Common myeloid progenitor, CD34-positive (primary cell): ENCODE measurements around the gene CACNA1E.

ENCODE experiments used
- CTCF ChIA-PET: fragments of 350-600 bp; sonication (Branson Sonifier 250); formaldehyde crosslinking; loops from one replicate; lab custom pipeline; 2021; ENCODE audit warnings: antibody characterized with exemption; lab: Charles Lee
- POLR2A ChIA-PET: fragments of 350-600 bp; sonication (Branson Sonifier 250); formaldehyde crosslinking; loops from one replicate; lab custom pipeline; 2021; ENCODE audit warnings: antibody characterized with exemption; lab: Charles Lee
- DNase-seq, 3 donors: peaks; one replicate each; pipeline versions ENCODE4 v3.0.0 to v3.0.0-alpha.2; 2013
- H3K27ac ChIP-seq, 2 experiments: 1 replicate in 1 of 2; 2 replicates in 1 of 2; pipeline ENCODE4 v1.7.0; 2013; ENCODE audit warnings: inconsistent platforms in 2 of 2, low read length in 2 of 2, mild to moderate bottlenecking in 2 of 2, low read depth in 1 of 2, moderate library complexity in 1 of 2; ENCODE audit not compliant: severe bottlenecking in 2 of 2, insufficient read depth in 1 of 2, poor library complexity in 1 of 2
- H3K27me3 ChIP-seq, 5 experiments: replicated peaks in 2 of 5; 1 replicate in 3 of 5; 2 replicates in 2 of 5; pipeline versions ENCODE4 v1.6.1 to v1.7.0; 2013; ENCODE audit warnings: low read length in 4 of 5, mild to moderate bottlenecking in 2 of 5, moderate library complexity in 2 of 5, inconsistent platforms in 1 of 5; ENCODE audit not compliant: insufficient read depth in 5 of 5, control insufficient read depth in 4 of 5
- H3K36me3 ChIP-seq, 4 experiments: 1 replicate in 2 of 4; 2 replicates in 2 of 4; pipeline versions ENCODE4 v1.6.1 to v1.7.0; 2013; ENCODE audit warnings: low read length in 3 of 4, control low read depth in 1 of 4, mild to moderate bottlenecking in 1 of 4; ENCODE audit not compliant: control insufficient read depth in 4 of 4, insufficient read depth in 4 of 4
- H3K4me1 ChIP-seq, 4 experiments: 1 replicate in 3 of 4; 2 replicates in 1 of 4; pipeline versions ENCODE4 v1.6.1 to v1.7.1; 2013; ENCODE audit warnings: low read length in 3 of 4, mild to moderate bottlenecking in 3 of 4, control low read depth in 1 of 4, inconsistent platforms in 1 of 4, moderate library complexity in 1 of 4; ENCODE audit not compliant: control insufficient read depth in 4 of 4, insufficient read depth in 4 of 4; ENCODE audit errors: control extremely low read depth in 1 of 4
- H3K4me3 ChIP-seq, 7 experiments: 1 replicate in 4 of 7; 2 replicates in 3 of 7; pipeline versions ENCODE4 v1.5.1 to v1.7.0; 2013; ENCODE audit warnings: mild to moderate bottlenecking in 7 of 7, low read length in 6 of 7, moderate library complexity in 6 of 7, inconsistent platforms in 2 of 7, low read depth in 2 of 7, control low read depth in 1 of 7; ENCODE audit not compliant: insufficient read depth in 4 of 7, control insufficient read depth in 1 of 7; ENCODE audit errors: extremely low read depth in 1 of 7
- H3K9me3 ChIP-seq, 5 experiments: 1 replicate in 4 of 5; 2 replicates in 1 of 5; pipeline versions ENCODE4 v1.6.1 to v1.7.1; 2013; ENCODE audit warnings: low read length in 4 of 5, mild to moderate bottlenecking in 2 of 5, inconsistent platforms in 1 of 5, low read depth in 1 of 5, moderate library complexity in 1 of 5; ENCODE audit not compliant: control insufficient read depth in 4 of 5, insufficient read depth in 2 of 5; ENCODE audit errors: control extremely low read depth in 1 of 5
- WGBS: methylation state at CpG from one replicate; pipeline ENCODE4 v1.1.5; 2013; ENCODE audit not compliant: insufficient coverage; 5-methylcytosine and 5-hydroxymethylcytosine counted together

Gene CACNA1E

GRCh38 chr1:181490740-181491712 lies 7.7 kb downstream of the CACNA1E start:
- H3K4me1 ChIP-seq = peaks cover 0 to 3% (median under 1%) of the 10 kb centered on the region in 4 experiments
- WGBS = 86% methylated on average over 6 of the region's 8 CpGs
- no peak overlapping the region for H3K4me3 ChIP-seq
- H3K9me3 ChIP-seq = no peaks in the 10 kb centered on the region
- no peak for DNase-seq
- POLR2A ChIA-PET = no interaction called here
- CTCF ChIA-PET = interaction anchor here (0.8 to 1.0 kb wide), 2 partner anchors 12 to 14 kb away, joined by 3 read pairs; no protein-coding TSS in a partner anchor
- no peak overlapping the region for H3K27ac ChIP-seq
- H3K36me3 ChIP-seq = no peaks in the 10 kb centered on the region
- H3K27me3 ChIP-seq = peaks cover 6 to 68% (median 26%) of the 10 kb centered on the region in 5 experiments

GRCh38 chr1:181493166-181493565 lies 9.8 kb downstream of the CACNA1E start:
- H3K36me3 ChIP-seq = no peaks in the 10 kb centered on the region
- no peak overlapping the region for H3K4me3 ChIP-seq
- peaks cover 3 to 48% (median 20%) of the 10 kb centered on the region in 5 experiments for H3K27me3 ChIP-seq
- 100% methylated on average over 1 of the region's 3 CpGs for WGBS
- CTCF ChIA-PET = interaction anchor here (0.9 kb wide), 1 partner anchor 14 kb away, joined by 3 read pairs; no protein-coding TSS in a partner anchor
- H3K9me3 ChIP-seq = no peaks in the 10 kb centered on the region
- DNase-seq = no peak
- POLR2A ChIA-PET = no interaction called here
- no peak overlapping the region for H3K27ac ChIP-seq
- H3K4me1 ChIP-seq = no peaks in the 10 kb centered on the region

- 100% methylated on average over 1 of the region's 4 CpGs for WGBS
These were observed 10.6 kb downstream of the CACNA1E start for GRCh38 chr1:181493885-181494284.

GRCh38 chr1:181496759-181497158 lies 13.4 kb downstream of the CACNA1E start:
- no peak overlapping the region for H3K27ac ChIP-seq
- H3K9me3 ChIP-seq = no peaks in the 10 kb centered on the region
- no peak for DNase-seq
- whole genome bisulfite sequencing = no CpG with 5 or more reads among the region's 1 CpG
- H3K36me3 ChIP-seq = no peaks in the 10 kb centered on the region
- H3K4me1 ChIP-seq = no peaks in the 10 kb centered on the region
- peaks cover under 1 to 29% (median 14%) of the 10 kb centered on the region in 5 experiments for H3K27me3 ChIP-seq
- ChIA-PET POLR2A (no interaction called here), CTCF (interaction anchor here (1.0 kb wide), 1 partner anchor 15 kb away, joined by 3 read pairs; no protein-coding TSS in a partner anchor)
- no peak overlapping the region for H3K4me3 ChIP-seq

More at GRCh38 chr1:181493885-181494284, 10.6 kb downstream of the CACNA1E start:
- ChIA-PET CTCF (interaction anchor here (1.5 kb wide), 1 partner anchor 15 kb away, joined by 4 read pairs; no protein-coding TSS in a partner anchor), POLR2A (no interaction called here)
- Histone ChIP-seq H3K27ac (no peak overlapping the region), H3K4me1 (no peaks in the 10 kb centered on the region), H3K9me3 (no peaks in the 10 kb centered on the region), H3K27me3 (peaks cover 3 to 47% (median 16%) of the 10 kb centered on the region in 5 experiments), H3K36me3 (no peaks in the 10 kb centered on the region), H3K4me3 (no peak overlapping the region)
- no peak for DNase-seq

GRCh38 chr1:181497870-181498269 lies 14.6 kb downstream of the CACNA1E start:
- CTCF ChIA-PET = interaction anchor here (0.6 kb wide), 1 partner anchor 1222 kb away, joined by 4 read pairs; no protein-coding TSS in a partner anchor

GRCh38 chr1:181499825-181500224 lies 16.5 kb downstream of the CACNA1E start:
- H3K27ac ChIP-seq = no peak overlapping the region
- no peak for DNase-seq
- no peaks in the 10 kb centered on the region for H3K9me3 ChIP-seq
- WGBS = 96% methylated on average over 4 of the region's 4 CpGs
- H3K27me3 ChIP-seq = peaks cover 4 to 17% (median 10%) of the 10 kb centered on the region in 5 experiments
- ChIA-PET POLR2A (no interaction called here), CTCF (no interaction called here)
- no peaks in the 10 kb centered on the region for H3K36me3 ChIP-seq
- no peak overlapping the region for H3K4me3 ChIP-seq
- peaks cover 0 to 5% (median 0%) of the 10 kb centered on the region in 4 experiments for H3K4me1 ChIP-seq

More at GRCh38 chr1:181497870-181498269, 14.6 kb downstream of the CACNA1E start:
- no peaks in the 10 kb centered on the region for H3K36me3 ChIP-seq
- POLR2A ChIA-PET = no interaction called here
- 79% methylated on average over 5 of the region's 6 CpGs for WGBS
- H3K4me1 ChIP-seq = no peaks in the 10 kb centered on the region
- H3K9me3 ChIP-seq = no peaks in the 10 kb centered on the region
- no peak overlapping the region for H3K27ac ChIP-seq
- DNase-seq = no peak
- H3K4me3 ChIP-seq = no peak overlapping the region
- peaks cover 4 to 23% (median 14%) of the 10 kb centered on the region in 5 experiments for H3K27me3 ChIP-seq
